ENCODE measurements around the gene PLEKHJ1.

GRCh38 chr19:2185734-2186070 lies 50.4 kb downstream of the PLEKHJ1 start:
- TF ChIP-seq FOXM1 (IDR thresholded peaks at IDR 0.05; ENCODE audit: borderline replicate concordance) (no peak), BHLHE40 (IDR thresholded peaks at IDR 0.05; ENCODE audit: borderline replicate concordance) (no peak), FOXA1 (IDR thresholded peaks at IDR 0.05) (no peak), SP1 (IDR thresholded peaks at IDR 0.05) (no peak), ARNT (IDR thresholded peaks at IDR 0.05) (no peak)
